H1 (cell line): ENCODE measurements around the gene PCDH9.
"Not testable (repeated sequence)": the region's sequence is repeated elsewhere in the genome, so short reads cannot be mapped to it uniquely, and the experiment has no call there.

Source experiments
- BACH1 ChIP-seq: IDR thresholded peaks from 2 replicates; pipeline ENCODE4 v1.6.1; 2012; ENCODE audit warnings: low read length, improper control_type of control experiment
- BCL11A ChIP-seq, 2 experiments: IDR thresholded peaks; one replicate each; pipeline ENCODE4 v1.6.1; 2011; ENCODE audit warnings: low read depth in 2 of 2, low read length in 2 of 2, mild to moderate bottlenecking in 2 of 2
- CHD2 ChIP-seq: IDR thresholded peaks from 2 replicates; pipeline ENCODE4 v1.6.1; 2012; ENCODE audit warnings: low read length, improper control_type of control experiment
- CREB1 ChIP-seq: IDR thresholded peaks from 2 replicates; pipeline ENCODE4 v1.6.1; 2012; ENCODE audit warnings: inconsistent platforms
- EP300 ChIP-seq, 2 experiments: IDR thresholded peaks; 1 replicate in 1 of 2; 2 replicates in 1 of 2; pipeline ENCODE4 v1.6.1; 2011 to 2012; ENCODE audit warnings: low read depth in 2 of 2, low read length in 2 of 2, mild to moderate bottlenecking in 2 of 2, borderline replicate concordance in 1 of 2, inconsistent platforms in 1 of 2, moderate library complexity in 1 of 2
- HDAC2 ChIP-seq, 2 experiments: fragments of 300-600 bp in 1 of 2; sonication (generic) in 1 of 2; IDR thresholded peaks; 2 replicates each; pipeline ENCODE4 v1.6.1; 2011 to 2012; ENCODE audit warnings: low read depth in 2 of 2, low read length in 2 of 2, mild to moderate bottlenecking in 2 of 2, moderate library complexity in 2 of 2, borderline replicate concordance in 1 of 2, inconsistent platforms in 1 of 2
- KDM5A ChIP-seq: fragments of 200-600 bp; IDR thresholded peaks from 2 replicates; pipeline ENCODE4 v1.7.1; 2012; ENCODE audit warnings: mild to moderate bottlenecking, low read length, inconsistent platforms, mixed read lengths
- POLR2A ChIP-seq, 2 experiments: IDR thresholded peaks; 1 replicate in 1 of 2; 2 replicates in 1 of 2; pipeline ENCODE4 v1.6.1; 2011; ENCODE audit warnings: low read depth in 2 of 2, low read length in 2 of 2, mild to moderate bottlenecking in 2 of 2; ENCODE audit errors: control extremely low read depth in 1 of 2
- POLR2AphosphoS5 ChIP-seq: IDR thresholded peaks from 2 replicates; pipeline ENCODE4 v1.6.1; 2011; ENCODE audit warnings: low read depth, low read length
- TF ChIP-seq, protein P1 (sequence below), 3 experiments: IDR thresholded peaks; 1 replicate in 2 of 3; 2 replicates in 1 of 3; pipeline versions ENCODE4 v1.5.1 to v1.6.1; 2011; ENCODE audit warnings: low read length in 3 of 3, mild to moderate bottlenecking in 3 of 3, inconsistent platforms in 2 of 3, low read depth in 1 of 3, moderate library complexity in 1 of 3; ENCODE audit not compliant: insufficient read depth in 1 of 3; ENCODE audit errors: control extremely low read depth in 1 of 3

DNA sequence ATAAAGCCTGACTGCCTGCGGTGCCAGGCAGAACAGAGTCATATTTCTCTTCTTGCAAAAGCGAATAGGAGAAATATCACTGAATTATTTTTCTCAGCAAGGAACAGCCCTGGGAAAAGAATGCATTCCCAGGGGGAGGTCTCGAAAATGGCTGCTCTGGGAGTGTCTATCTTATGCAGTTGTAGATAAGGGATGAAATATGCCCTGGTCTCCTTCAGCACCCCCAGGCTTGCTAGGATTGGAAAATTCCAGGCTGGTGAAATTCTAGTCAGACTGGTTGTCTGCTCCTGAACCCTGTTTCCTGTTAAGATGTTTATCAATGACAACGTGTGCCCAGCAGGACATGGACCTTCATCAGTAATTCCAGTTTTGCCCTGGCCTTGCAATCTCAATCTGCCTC is 469.5 kb downstream of the PCDH9 start:
- not testable (repeated sequence) for TF ChIP-seq CHD2; KDM5A; POLR2AphosphoS5; BACH1; BCL11A (IDR thresholded peaks at IDR 0.05; ENCODE audit: low read depth in 2 of 2, low read length in 2 of 2); POLR2A (IDR thresholded peaks at IDR 0.05; ENCODE audit: control extremely low read depth in 1 of 2, low read depth in 2 of 2, low read length in 2 of 2); CREB1; HDAC2 (IDR thresholded peaks at IDR 0.05; ENCODE audit: borderline replicate concordance in 1 of 2, low read depth in 2 of 2, low read length in 2 of 2)
- TF ChIP-seq, protein P1, sequence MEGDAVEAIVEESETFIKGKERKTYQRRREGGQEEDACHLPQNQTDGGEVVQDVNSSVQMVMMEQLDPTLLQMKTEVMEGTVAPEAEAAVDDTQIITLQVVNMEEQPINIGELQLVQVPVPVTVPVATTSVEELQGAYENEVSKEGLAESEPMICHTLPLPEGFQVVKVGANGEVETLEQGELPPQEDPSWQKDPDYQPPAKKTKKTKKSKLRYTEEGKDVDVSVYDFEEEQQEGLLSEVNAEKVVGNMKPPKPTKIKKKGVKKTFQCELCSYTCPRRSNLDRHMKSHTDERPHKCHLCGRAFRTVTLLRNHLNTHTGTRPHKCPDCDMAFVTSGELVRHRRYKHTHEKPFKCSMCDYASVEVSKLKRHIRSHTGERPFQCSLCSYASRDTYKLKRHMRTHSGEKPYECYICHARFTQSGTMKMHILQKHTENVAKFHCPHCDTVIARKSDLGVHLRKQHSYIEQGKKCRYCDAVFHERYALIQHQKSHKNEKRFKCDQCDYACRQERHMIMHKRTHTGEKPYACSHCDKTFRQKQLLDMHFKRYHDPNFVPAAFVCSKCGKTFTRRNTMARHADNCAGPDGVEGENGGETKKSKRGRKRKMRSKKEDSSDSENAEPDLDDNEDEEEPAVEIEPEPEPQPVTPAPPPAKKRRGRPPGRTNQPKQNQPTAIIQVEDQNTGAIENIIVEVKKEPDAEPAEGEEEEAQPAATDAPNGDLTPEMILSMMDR (IDR thresholded peaks at IDR 0.05; ENCODE audit: control extremely low read depth in 1 of 3, insufficient read depth in 1 of 3, low read depth in 1 of 3, low read length in 3 of 3), result not testable (repeated sequence)
- TF ChIP-seq EP300 (IDR thresholded peaks at IDR 0.05; ENCODE audit: borderline replicate concordance in 1 of 2, low read depth in 2 of 2, low read length in 2 of 2), result peak in 1 of 2 experiments; percentile 86; a peak in 1 of 3 replicates
